Endometrial microvascular endothelial cells (primary cell): ENCODE results near the gene RNF144A. TPM values are rescaled to one million over a fixed set of nuclear protein-coding genes. Genes with fewer than 3 reads are reported as not detected.

ENCODE experiments used
- in situ Hi-C: cut with HindIII; loops from 2 replicates; pipeline ENCODE4 v1.10.0; 2017; ENCODE audit warnings: low sequenced_read_pairs, low pct_unique_long_range_greater_than_20kb; ENCODE audit errors: inconsistent ontology term
- total RNA-seq: library from RNA; depleted of rRNA; stranded (reverse); fragments of >200 nt; gene quantifications from one replicate; pipeline ENCODE4 v1.2.3, GENCODE V29; 2015; ENCODE audit errors: inconsistent ontology term

Gene RNF144A
- total RNA-seq, 1 donor from 2014 or later: 8.7 TPM

DNA sequence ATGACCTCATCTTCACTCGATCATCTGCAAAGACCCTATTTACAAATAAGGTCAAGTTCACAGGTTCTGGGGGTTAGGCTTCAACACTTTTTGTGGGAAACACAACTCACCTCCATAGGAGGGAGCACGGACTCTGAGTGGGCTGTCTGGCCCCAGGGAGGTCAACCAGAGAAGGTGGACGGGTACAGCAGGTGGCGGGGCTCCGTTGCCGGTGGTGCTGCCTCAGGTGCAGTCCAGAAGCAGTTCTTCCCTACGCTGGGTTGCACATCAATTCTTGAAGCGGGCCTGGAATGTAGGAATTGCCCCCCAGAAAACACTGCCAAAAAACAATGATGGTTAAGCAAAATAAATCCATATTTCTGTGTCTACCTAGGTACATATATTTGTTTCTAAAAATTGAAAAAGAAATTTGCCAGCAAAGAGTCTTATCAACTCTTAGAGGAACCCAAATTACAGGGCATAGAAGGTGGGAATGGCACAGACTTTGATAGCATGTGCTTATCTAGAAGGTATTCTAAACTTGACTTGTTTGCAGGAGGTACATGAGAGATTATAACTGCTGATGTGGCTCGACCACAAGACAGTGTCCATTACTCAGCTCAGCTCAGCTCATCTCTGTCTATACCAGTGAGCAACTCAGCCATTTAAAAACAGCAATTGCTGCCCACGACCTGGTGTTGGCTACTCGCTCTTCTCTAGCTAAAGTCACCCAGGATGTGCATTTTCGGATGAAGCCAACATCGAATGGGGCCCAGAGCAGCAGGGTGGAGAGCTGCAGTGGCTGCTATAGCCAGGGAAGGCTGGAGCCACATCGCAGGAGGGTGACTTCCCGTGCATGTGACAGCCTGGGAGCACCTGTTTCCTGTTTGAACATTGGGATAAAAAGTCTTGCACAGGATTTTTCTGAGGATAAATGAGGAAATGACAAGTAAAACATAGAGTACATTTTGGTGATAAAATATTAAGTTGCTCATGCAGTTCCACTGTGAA lies 128.7 kb downstream of the RNF144A start:
- in situ Hi-C loops: no loop called here

DNA sequence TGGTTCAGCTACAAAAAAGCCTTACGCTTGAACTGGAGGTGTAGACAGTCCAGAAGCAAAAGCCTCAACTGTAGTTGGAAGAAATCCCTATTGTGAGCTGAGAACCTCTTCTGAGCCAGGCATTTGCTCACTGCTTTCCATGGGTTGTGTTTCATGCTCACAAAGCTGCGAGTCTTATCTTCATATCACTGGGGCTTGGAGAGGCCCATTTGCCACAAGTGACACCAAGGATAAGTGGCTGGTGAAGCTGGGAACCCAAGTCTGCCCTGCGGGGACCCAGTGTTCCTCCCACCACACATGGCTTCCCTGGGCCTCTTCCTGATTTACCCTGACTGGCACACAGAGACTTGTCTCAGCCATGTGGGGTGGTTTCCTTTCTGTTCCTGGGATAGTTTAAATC lies 130.4 kb downstream of the RNF144A start:
- in situ Hi-C loops: no loop called here

DNA sequence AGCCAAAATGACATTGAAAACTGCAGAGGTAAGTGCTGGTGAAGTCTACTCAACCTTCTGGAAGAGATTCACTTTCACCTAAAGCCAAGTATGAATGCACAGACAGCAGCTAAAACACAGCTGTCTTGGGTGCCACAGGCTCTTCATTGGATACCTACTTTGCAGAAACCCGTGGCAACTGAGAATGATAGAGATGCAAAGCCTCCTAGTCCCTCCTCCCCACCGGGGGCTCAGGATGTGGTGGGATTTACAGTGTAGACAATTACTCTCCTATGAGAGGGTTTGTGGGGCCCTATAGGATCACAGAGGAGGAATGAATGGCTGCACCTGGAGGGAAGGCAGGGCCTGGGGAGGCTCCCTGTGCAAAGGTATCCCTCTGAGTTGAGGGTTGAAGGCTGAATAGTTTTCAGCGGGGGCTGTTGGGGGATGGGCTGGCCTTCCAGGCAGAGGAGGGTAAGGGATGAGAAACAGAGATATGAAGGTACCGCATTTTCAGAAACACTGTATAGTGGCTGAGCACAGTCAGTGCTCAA lies 131.6 kb downstream of the RNF144A start:
- in situ Hi-C loops: no loop called here

DNA sequence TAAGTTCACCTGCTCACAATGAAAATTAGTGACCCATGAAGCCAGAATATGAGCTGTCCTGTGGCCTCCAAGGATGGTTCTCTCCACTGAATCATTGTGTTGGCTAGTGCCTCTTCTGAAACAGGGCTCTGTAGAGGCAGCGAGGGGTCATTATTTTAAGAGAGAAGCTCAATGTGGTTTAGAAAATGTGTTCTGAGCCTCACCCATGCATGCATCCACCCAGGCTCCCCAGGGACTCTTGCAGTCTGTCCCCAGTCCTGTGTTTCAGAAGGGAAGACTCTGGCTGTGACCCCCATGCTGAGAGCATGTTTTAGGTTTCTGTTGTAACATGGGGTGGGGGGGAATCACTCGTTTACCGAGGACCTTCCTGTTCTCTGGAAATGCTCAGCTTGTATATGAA lies 135.2 kb downstream of the RNF144A start:
- in situ Hi-C loops: no loop called here

DNA sequence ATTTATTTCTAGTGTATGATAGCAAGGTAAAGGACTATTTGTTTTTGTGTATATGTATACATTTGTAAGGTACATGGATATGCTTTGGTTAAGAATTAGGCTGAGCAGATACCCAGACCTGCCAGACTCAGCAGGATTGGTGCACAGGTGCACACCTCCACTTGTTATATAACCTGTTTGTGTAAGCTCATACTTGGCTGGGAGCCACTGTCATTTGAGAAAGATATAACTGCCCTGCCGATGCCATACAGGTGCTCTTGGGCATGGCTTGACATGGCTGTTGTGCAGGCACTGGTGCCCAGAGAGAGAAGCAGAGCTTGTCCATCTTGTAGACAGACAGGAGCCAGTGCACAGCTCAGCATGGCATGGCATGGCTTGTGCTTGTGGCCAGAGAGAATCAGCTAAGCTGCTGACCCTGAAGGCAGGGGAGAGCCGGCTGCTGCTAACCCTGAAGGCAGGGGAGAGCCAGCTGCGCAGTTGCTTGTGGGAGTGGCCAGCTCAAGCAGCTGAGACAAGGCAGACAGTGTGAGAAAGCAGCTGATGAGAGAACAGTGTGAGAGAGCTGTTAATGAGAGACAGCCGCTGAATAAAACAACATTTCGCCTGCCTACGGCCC lies 136.5 kb downstream of the RNF144A start:
- in situ Hi-C loops: no loop called here

DNA sequence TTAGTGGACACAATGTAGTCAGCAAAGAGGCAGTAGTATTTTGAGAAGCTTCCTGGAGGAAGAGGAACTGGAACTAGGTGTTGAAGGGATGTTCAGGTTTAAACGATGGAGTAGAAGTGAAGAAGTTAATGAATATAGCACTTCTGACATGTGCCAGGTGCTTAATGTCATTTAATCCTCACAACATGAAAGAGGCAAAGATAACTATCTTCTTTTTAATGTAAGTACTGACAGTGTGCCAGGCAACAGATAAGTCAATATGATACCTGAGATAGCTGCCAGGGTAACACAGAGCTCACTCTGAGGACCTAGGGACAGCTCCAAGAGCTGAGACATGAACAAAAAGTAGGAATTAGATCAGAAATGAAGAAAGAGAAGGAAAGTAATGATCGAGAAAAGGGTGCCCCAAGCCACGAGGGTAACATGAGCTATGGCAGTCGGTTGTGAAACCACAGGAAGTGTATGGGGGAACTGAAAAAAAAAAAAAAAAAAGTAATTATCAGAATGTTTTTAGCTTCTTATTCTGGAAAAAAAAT lies 140.7 kb downstream of the RNF144A start:
- in situ Hi-C loops: no loop called here

DNA sequence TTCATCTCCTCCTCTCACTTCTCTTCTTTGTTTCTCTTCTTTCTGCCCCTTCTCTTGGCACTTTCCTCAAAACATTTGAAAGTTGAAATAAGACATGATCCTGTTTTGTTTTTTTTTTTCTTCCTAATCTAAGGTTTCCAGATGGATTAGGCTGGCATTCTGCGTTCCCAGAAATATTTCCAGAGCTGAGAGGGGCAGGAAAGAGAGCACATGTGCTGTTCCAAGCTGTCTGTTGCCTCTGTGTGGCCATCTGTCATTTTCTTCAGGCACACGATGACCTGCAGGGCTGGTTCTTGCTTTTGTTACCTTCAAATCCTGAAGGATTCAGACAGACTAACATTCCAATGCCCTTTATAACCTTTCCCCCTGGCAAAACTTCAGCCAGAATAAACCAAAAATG lies 142.9 kb downstream of the RNF144A start:
- in situ Hi-C loops: no loop called here

DNA sequence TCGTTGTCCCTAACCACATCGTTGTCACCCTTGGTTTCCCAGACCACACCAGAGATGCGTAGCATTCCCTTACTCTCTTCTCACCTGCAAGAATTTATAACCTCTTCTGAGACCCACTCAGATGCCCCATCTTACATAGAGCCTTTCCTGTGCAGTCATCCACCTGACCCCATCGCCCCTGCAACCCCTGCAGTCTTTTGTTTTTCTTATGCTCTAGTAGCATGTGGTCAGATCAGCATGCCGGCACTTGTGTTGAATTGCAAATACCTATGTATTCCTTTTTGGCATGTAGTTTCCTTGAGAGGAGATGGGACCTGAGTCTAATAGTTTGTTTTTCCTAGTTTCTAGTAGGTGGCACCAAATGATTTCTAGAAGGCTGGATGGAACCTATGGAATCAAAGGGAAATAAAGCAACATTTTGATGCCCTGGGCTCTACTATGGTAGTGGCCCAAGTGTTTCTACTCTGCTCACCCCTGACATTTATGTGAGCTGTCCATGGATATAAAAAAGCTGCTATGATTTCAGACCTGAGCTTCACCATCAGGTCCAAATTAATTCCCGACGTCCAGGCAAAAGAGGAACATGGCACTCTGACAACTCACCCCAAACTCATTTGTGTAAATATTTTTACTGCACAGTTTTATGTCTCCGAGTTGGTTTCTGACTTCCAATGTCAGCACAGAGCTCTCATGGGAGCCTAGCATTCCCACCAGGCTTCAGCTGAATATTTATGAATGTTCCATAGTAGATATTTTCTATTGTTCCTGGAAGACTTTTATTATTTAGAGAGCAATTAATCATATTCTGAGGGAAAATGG lies 143.6 kb downstream of the RNF144A start:
- in situ Hi-C loops: no loop called here

DNA sequence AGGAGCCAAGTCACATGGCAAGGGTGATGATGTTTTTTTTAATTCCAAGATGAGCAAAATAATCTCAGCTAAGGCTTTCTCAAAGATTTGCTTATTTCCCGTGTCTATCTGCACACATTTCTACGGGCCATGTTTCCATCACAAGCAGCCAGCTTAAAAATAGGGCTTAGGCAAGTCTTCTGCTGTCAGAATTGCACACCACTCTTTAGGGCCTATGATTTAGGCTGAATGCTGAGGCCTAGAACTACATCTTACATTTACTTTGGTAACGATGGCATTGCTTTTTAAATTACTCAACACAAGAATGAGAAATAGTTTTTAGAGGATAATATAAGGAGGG lies 144.2 kb downstream of the RNF144A start:
- in situ Hi-C loops: no loop called here

DNA sequence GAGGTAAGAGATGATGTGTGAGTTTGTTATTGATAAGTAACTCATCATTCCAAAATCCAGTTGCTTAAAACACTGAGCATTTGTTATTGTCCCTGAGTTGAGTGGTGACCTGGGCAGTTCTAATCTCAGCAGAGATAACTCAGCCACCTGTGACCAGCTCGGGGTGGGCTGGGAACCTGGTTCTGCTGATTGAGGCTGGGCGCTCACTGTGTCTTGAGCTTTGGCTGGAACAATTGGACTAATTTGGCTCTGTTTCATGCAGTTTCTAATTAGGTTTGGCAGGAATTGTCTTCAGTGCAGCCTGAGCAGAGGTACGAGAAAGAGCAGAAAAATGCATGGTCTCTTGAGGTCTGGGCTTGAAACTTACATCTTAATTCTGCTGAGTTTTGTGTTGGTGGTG lies 144.7 kb downstream of the RNF144A start:
- in situ Hi-C loops: no loop called here

DNA sequence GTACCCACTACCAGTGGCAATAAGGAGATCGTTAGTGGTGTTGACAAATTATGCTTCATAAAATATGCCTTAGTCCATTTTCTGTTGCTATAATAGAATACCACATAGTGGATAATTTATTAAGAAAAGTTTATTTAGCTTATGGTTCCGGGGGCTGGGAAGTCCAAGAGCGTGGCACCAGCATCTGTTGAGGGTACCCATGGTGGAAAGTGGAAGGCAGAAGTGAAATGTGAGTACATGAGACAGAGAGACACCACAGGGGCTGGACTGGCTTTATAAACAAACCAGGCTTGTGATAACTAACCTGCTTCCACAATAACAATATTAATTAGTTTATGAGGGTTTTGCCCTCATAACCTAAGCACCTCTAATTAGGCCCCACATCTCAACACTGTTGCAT lies 146.6 kb downstream of the RNF144A start:
- in situ Hi-C loops: no loop called here

DNA sequence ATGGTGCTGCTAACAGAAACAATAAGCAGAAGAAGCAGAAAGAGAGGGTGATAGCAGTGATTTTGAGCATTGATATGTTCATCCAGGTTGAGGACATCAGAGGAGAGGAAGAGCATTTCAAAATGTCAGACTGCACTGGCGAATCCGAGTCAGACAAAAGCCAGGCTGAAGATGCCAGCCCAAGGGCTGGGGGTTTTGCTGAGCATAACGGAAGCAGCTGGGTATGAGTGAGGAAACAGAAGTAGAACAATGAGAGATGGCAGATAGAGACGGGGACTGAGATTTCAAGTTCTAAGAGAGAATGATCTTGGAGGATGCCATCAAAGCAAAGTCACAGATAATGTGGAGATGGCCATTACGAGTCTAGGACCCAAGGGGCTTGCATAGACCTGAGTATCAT lies 151.2 kb downstream of the RNF144A start:
- in situ Hi-C loops: no loop called here

DNA sequence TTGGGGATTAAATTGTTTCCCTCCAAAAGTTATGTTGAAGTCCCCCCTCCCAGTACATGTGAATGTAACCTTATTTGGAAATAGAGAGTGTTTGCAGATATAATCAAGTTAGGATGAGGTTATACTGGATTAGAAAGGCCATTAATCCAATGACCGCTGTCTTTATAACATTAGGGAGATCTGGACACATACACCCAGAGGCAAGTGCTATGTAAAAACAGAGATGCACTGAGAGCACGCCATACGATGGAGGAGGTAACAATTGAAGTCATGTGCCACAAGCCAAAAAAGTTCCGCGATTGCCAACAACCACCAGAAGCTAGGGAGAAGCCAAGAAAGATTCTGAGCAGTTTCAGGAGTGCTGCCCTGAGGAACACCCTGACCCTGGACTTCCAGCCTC lies 153.3 kb downstream of the RNF144A start:
- in situ Hi-C loops: no loop called here

DNA sequence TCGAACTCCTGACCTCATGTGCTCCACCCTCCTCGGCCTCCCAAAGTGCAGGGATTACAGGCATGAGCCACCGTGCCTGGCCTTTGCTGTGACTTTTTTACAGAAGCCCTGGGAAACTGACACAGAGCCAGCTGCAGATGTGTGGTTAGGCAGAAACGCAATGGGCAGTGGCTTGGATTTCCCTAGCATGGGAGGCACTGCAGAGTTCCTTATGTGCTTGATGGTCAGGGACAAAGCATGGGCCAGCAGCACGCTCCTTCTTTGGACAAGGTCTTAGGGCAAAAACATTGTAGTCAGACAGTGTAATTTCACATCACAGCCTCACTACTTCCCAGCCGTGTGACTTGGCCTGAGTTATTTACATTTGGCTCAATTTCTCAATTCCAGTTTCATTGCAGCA lies 153.9 kb downstream of the RNF144A start:
- in situ Hi-C loops: no loop called here

DNA sequence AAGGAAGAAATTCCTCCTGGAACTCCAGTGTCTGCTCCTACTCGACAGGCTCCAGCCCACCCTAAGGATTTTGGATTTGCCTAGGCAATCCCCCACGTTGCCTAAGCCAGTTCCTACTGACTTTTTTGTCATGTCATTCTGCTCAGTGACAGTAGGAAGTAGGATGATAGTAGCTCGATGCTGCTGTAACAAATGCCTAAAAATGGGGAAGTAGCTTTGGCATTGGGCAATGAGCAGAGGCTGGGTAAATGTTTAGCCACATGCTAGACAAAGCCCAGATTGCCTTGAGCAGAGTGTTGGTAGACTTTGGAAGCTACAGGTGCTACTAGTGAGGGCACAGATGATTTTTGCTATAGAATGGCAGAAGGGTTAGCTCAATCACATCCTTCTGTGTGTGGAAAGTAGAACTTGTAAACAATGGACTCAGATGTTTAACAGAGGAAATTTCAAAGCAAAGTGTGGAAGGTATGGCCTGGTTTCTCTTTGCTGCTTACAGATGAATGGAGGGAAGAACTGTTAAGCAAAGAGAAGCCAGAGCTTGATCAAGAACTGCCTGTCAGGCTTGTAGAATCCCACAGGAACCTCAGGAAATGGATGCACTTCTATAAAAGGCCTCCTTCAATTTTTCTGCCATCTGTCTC lies 154.8 kb downstream of the RNF144A start:
- in situ Hi-C loops: no loop called here

DNA sequence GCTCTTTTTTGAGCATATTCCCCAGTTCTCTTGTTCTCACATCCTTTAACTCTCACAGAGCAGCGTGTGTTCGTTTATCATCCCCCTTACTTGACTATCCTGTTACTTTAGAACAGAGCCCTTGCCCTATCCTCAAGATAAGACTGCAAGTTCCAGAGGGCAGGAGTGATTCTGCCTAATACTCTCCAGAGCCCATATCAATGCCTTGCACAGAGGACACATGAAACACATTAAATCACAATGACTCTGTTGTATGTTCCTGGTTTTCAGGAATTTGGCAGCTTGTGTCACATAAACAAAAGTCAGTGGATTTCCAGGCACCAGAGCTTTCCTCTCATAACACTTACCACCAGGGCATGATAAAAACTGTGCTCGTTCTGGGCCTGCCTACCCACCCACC lies 156.7 kb downstream of the RNF144A start:
- in situ Hi-C loops: no loop called here

DNA sequence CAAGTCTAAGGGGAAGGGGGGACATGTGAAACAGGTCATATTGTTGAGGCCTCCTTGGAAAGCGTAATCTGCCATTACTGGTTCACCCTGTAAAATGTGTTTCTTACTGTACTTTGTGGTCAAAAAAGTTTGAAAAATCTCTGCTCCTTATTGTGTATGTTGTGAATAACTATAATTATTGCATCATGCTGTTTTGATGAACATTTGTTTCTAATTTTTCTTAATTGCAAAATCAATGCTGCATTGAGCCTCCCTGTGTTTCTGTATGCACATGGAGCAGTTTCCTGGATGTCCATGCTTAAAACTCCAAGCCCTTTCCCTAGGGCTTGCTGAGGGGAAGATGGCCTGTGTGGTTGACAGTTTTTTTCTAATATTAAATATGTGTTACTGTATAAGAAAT lies 158.6 kb downstream of the RNF144A start:
- in situ Hi-C loops: no loop called here

DNA sequence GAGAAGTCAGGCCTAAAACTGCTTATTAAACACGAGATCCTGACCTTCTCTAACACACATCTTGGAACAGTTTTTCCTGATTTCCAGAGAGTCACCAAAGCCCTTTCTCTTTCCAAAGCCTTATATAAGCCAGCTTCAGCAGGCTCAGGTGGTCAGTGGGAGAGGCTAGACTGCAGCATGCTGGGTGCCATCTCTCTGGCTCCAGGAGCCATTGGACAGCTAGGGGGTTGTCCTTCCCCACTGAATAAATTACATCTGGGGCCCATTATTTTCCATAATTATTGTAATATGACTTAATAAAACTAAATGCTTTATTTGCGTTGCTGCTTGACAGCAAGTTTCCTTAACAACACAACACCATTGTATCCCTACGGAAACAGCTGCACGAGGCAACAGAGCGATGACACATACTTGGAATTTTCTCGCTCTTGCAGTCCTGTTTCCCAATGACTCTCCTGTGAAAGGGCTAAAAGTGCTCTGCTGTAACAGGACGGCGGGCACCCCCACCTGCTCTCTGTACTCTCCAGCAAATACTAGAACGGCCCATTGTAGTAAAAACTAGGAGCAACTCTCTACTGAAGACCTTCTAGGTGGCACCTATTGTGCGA lies 160.6 kb downstream of the RNF144A start:
- in situ Hi-C loops: no loop called here
